ENCODE measurements around the gene FARP1.

FARP1 gene

DNA sequence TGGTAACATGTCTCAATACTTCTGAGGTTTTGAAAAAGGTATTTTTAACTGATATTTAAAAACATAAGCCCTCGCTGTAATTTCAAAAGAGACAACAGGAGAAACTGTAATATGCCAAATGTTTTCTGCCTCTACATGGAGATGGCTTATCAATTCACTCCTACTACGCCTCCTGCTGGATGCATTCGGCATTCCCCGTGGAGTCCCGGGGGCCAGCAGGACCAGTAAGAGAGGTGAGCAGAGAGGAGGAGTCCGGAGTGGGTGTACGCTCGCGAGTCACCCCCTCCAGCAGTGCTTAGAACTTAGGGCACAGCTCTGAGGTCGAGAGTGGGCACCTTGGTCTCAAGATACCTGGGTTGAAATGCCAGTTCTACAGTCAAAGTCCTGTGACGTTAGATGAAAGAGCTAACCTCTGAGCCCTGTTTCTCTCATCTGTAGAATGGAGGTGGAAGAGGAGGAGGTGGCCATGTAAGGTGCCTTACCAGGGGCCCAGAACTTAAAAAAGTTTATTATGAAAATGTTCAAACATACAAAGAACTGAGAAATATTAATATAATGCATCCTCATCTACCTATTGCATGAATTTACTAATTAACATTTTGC, 323.8 kb downstream of the FARP1 start:
- Histone ChIP-seq H3K36me3 (ENCODE audit: control insufficient read depth, low read length) (peaks cover 65% of the 10 kb centered on the region), H3K4me3 (ENCODE audit: low read length) (no peak overlapping the region), H3K9me3 (ENCODE audit: control insufficient read depth, insufficient read depth, low read length) (no peaks in the 10 kb centered on the region), H4K20me1 (ENCODE audit: control insufficient read depth, insufficient read depth, low read depth, low read length) (0 out of 2 replicates have a peak, but pooled peaks cover 2% of the 10 kb centered on the region), H3K27ac (ENCODE audit: low read depth, low read length) (no peak overlapping the region), H3K4me1 (ENCODE audit: control insufficient read depth, low read length) (no peaks in the 10 kb centered on the region), H3K4me2 (ENCODE audit: low read length) (no peak overlapping the region), H3K79me2 (ENCODE audit: control insufficient read depth, low read length) (peaks cover 9% of the 10 kb centered on the region), H3F3A (ENCODE audit: control insufficient read depth, insufficient read depth) (no peaks in the 10 kb centered on the region), H3K27me3 (ENCODE audit: control insufficient read depth, low read length) (no peaks in the 10 kb centered on the region), H3K9me2 (replicated peaks; ENCODE audit: control insufficient read depth, low read length) (no peaks in the 10 kb centered on the region)
- TF ChIP-seq, protein P1, sequence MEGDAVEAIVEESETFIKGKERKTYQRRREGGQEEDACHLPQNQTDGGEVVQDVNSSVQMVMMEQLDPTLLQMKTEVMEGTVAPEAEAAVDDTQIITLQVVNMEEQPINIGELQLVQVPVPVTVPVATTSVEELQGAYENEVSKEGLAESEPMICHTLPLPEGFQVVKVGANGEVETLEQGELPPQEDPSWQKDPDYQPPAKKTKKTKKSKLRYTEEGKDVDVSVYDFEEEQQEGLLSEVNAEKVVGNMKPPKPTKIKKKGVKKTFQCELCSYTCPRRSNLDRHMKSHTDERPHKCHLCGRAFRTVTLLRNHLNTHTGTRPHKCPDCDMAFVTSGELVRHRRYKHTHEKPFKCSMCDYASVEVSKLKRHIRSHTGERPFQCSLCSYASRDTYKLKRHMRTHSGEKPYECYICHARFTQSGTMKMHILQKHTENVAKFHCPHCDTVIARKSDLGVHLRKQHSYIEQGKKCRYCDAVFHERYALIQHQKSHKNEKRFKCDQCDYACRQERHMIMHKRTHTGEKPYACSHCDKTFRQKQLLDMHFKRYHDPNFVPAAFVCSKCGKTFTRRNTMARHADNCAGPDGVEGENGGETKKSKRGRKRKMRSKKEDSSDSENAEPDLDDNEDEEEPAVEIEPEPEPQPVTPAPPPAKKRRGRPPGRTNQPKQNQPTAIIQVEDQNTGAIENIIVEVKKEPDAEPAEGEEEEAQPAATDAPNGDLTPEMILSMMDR (IDR thresholded peaks at IDR 0.05; ENCODE audit: low read depth, low read length, poor library complexity, severe bottlenecking) = peak; percentile 53
- TF ChIP-seq EZH2phosphoT487 (IDR thresholded peaks at IDR 0.05; ENCODE audit: borderline replicate concordance, low read length) = no peak

DNA sequence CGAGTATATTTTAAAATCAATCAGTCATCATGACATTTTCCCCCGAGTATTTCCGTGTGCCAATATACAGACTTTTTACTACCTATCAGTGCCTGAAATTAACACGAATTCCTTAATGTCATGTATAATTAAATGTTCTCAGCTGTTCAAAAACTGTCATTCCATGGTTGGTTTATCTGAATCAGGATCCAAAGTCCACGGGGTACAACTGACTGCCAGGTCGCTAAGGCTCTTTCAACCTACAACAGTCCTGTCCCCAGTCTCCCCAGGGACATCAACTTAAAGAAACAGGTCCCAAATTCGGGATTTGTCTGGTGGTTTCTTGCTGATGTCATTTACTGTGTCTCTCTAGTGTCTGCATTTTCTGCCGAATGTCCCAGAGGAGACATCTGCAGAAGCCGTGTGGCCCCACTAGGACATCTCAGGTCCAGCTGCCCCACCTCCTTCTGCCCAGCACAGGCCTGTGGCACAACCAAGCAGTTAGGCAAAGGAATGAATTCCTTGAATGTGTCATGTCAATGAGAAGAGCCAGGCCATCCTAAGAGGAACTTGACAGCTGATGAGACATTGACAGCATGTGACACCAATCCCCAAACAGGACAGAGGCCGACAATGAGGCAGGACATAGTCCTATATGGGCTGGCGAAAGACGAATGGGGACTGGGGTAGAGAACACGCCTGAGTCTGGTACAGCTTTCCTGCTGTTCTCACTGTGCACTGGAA, 324.5 kb downstream of the FARP1 start:
- Histone ChIP-seq H3K4me1 (ENCODE audit: control insufficient read depth, low read length) (no peaks in the 10 kb centered on the region), H3K27me3 (ENCODE audit: control insufficient read depth, low read length) (no peaks in the 10 kb centered on the region), H3K36me3 (ENCODE audit: control insufficient read depth, low read length) (peaks cover 70% of the 10 kb centered on the region), H3K9me2 (replicated peaks; ENCODE audit: control insufficient read depth, low read length) (no peaks in the 10 kb centered on the region), H3F3A (ENCODE audit: control insufficient read depth, insufficient read depth) (no peaks in the 10 kb centered on the region), H3K4me2 (ENCODE audit: low read length) (no peak overlapping the region), H3K27ac (ENCODE audit: low read depth, low read length) (no peak overlapping the region), H3K79me2 (ENCODE audit: control insufficient read depth, low read length) (peaks cover 13% of the 10 kb centered on the region), H4K20me1 (ENCODE audit: control insufficient read depth, insufficient read depth, low read depth, low read length) (0 out of 2 replicates have a peak, but pooled peaks cover 2% of the 10 kb centered on the region), H3K9me3 (ENCODE audit: control insufficient read depth, insufficient read depth, low read length) (no peaks in the 10 kb centered on the region), H3K4me3 (ENCODE audit: low read length) (no peak overlapping the region)
- TF ChIP-seq, protein P1 (IDR thresholded peaks at IDR 0.05; ENCODE audit: low read depth, low read length, poor library complexity, severe bottlenecking) = no peak
- TF ChIP-seq EZH2phosphoT487 (IDR thresholded peaks at IDR 0.05; ENCODE audit: borderline replicate concordance, low read length) = no peak

- H3K4me3 ChIP-seq (ENCODE audit: low read length) = no peak overlapping the region
- 0 out of 2 replicates have a peak, but pooled peaks cover 1% of the 10 kb centered on the region for H4K20me1 ChIP-seq (ENCODE audit: control insufficient read depth, insufficient read depth, low read depth, low read length)
- H3K9me3 ChIP-seq (ENCODE audit: control insufficient read depth, insufficient read depth, low read length) = peaks cover under 1% of the 10 kb centered on the region; the same call in 1 of the 2 replicates
- peaks cover 13% of the 10 kb centered on the region for H3K79me2 ChIP-seq (ENCODE audit: control insufficient read depth, low read length)
- no peaks in the 10 kb centered on the region; the same call in 1 of the 2 replicates for H3F3A ChIP-seq (ENCODE audit: control insufficient read depth, insufficient read depth)
- H3K27ac ChIP-seq (ENCODE audit: low read depth, low read length) = no peak overlapping the region
- peaks cover 69% of the 10 kb centered on the region for H3K36me3 ChIP-seq (ENCODE audit: control insufficient read depth, low read length)
- no peaks in the 10 kb centered on the region for H3K4me1 ChIP-seq (ENCODE audit: control insufficient read depth, low read length)
- TF ChIP-seq, protein P1 (IDR thresholded peaks at IDR 0.05; ENCODE audit: low read depth, low read length, poor library complexity, severe bottlenecking) = no peak
- no peak for TF ChIP-seq EZH2phosphoT487 (IDR thresholded peaks at IDR 0.05; ENCODE audit: borderline replicate concordance, low read length)
- H3K4me2 ChIP-seq (ENCODE audit: low read length) = no peak overlapping the region
- no peaks in the 10 kb centered on the region for H3K27me3 ChIP-seq (ENCODE audit: control insufficient read depth, low read length)
- H3K9me2 ChIP-seq (replicated peaks; ENCODE audit: control insufficient read depth, low read length) = no peaks in the 10 kb centered on the region
Measured at GRCh38 chr13:98468361-98468760, 325.5 kb downstream of the FARP1 start.

All from DOHH2 (cell line).